HepG2 (cell line): ENCODE data around the gene NOL4L. TPM values are rescaled to one million over a fixed set of nuclear protein-coding genes. Genes with fewer than 3 reads are reported as not detected.

ENCODE experiments used
- ATAC-seq: fragments of 200-7000 bp; cut with Tn5 transposase; 3 replicates; pipeline ENCODE4 v1.9.1; 2020; ENCODE audit warnings: mild to moderate bottlenecking, moderate library complexity
- BruUV-seq: library from RNA; stranded (reverse); fragments of 400-500 nt; replicated peaks from 2 replicates; lab custom pipeline; 2021; lab: Mats Ljungman, UMichigan
- CTCF ChIA-PET: fragments of 300-600 bp; formaldehyde crosslinking; extraction: SDS; loops from one replicate; lab custom pipeline; 2021; ENCODE audit warnings: low total read pairs, inconsistent platforms, low intra/inter-chr PET ratio; lab: Yijun Ruan, JAX
- POLR2A ChIA-PET: fragments of 350-600 bp; sonication (Branson Sonifier 250); formaldehyde crosslinking; loops from one replicate; lab custom pipeline; 2020; ENCODE audit warnings: antibody characterized with exemption, inconsistent platforms; lab: Yijun Ruan, JAX
- DNase-seq: peaks from one replicate; pipeline ENCODE4 v3.0.0-alpha.2; 2015; ENCODE audit warnings: low spot score
- FAIRE-seq: peaks from 3 replicates; lab custom pipeline; 2011; peaks lifted over from hg19 to GRCh38; lab: Jason Lieb, UNC
- H2AFZ ChIP-seq: one replicate; pipeline ENCODE4 v1.6.1; 2011; ENCODE audit warnings: low read length, inconsistent platforms
- H3K27ac ChIP-seq: fragments of 300-600 bp; 3 replicates; pipeline ENCODE4 v1.8.0; 2011; ENCODE audit warnings: mixed run types, mild to moderate bottlenecking, mixed read lengths, low read length, inconsistent platforms; ENCODE audit not compliant: insufficient read depth; ENCODE audit errors: extremely low read length
- H3K27me3 ChIP-seq, 2 experiments: fragments of 200-600 bp in 1 of 2; 2 replicates in 1 of 2; 3 replicates in 1 of 2; pipeline versions ENCODE4 v1.6.0 to v1.8.0; 2011; ENCODE audit warnings: low read length in 2 of 2, mild to moderate bottlenecking in 2 of 2, moderate library complexity in 2 of 2, inconsistent platforms in 1 of 2; ENCODE audit not compliant: insufficient read depth in 2 of 2, control insufficient read depth in 1 of 2
- H3K36me3 ChIP-seq, 2 experiments: fragments of 200-600 bp in 1 of 2; replicated peaks in 1 of 2; 2 replicates in 1 of 2; 3 replicates in 1 of 2; pipeline versions ENCODE4 v1.5.1 to v1.8.0; 2011; ENCODE audit warnings: low read length in 2 of 2, inconsistent platforms in 1 of 2; ENCODE audit not compliant: insufficient read depth in 2 of 2, control insufficient read depth in 1 of 2
- H3K4me1 ChIP-seq: 2 replicates; pipeline ENCODE4 v1.5.1; 2012; ENCODE audit warnings: low read length, inconsistent platforms; ENCODE audit not compliant: insufficient read depth
- H3K4me2 ChIP-seq: 2 replicates; pipeline ENCODE4 v1.6.0; 2011; ENCODE audit warnings: low read depth, low read length, inconsistent platforms
- H3K4me3 ChIP-seq, 3 experiments: fragments of 200-600 bp in 1 of 3; sonication (generic), shearing (Covaris generic) in 1 of 3; replicated peaks in 1 of 3; 2 replicates each; pipeline ENCODE4 v1.5.1; 2011 to 2016; ENCODE audit warnings: low read length in 3 of 3, inconsistent platforms in 2 of 3, low read depth in 2 of 3, mild to moderate bottlenecking in 2 of 3, control low read depth in 1 of 3, mixed read lengths in 1 of 3; ENCODE audit not compliant: insufficient read depth in 1 of 3
- H3K79me2 ChIP-seq: one replicate; pipeline ENCODE4 v1.6.1; 2011; ENCODE audit warnings: low read length, inconsistent platforms; ENCODE audit not compliant: insufficient read depth
- H3K9ac ChIP-seq: 2 replicates; pipeline ENCODE4 v1.6.0; 2011; ENCODE audit warnings: mild to moderate bottlenecking, low read depth, low read length, inconsistent platforms; ENCODE audit not compliant: insufficient read depth
- H3K9me3 ChIP-seq: 2 replicates; pipeline ENCODE4 v1.5.1; 2012; ENCODE audit warnings: mild to moderate bottlenecking, low read length
- H4K20me1 ChIP-seq: 2 replicates; pipeline ENCODE4 v1.6.0; 2011; ENCODE audit warnings: inconsistent platforms, mild to moderate bottlenecking, low read length, moderate library complexity; ENCODE audit not compliant: insufficient read depth
- HNF1A ChIP-seq, 2 experiments: sonication (generic) in 1 of 2; formaldehyde crosslinking in 1 of 2; IDR thresholded peaks; 2 replicates each; pipeline versions ENCODE4 v1.4.0 to v1.6.1; 2016 to 2020; ENCODE audit warnings: borderline replicate concordance in 1 of 2, low read depth in 1 of 2, mild to moderate bottlenecking in 1 of 2, missing genetic modification reagents in 1 of 2
- MEF2D ChIP-seq: sonication (generic); formaldehyde crosslinking; IDR thresholded peaks from 2 replicates; pipeline ENCODE4 v1.5.1; 2020; ENCODE audit warnings: mild to moderate bottlenecking, missing genetic modification reagents
- RBM39 ChIP-seq: fragments of 200-400 bp; formaldehyde crosslinking; IDR thresholded peaks from one replicate; pipeline ENCODE4 v1.6.1; 2018; ENCODE audit warnings: antibody characterized with exemption, mild to moderate bottlenecking, low read depth, low read length; ENCODE audit not compliant: poor library complexity, severe bottlenecking
- TBX3 ChIP-seq: fragments of 450-650 bp; IDR thresholded peaks from 2 replicates; pipeline ENCODE4 v1.6.1; 2017; ENCODE audit warnings: antibody characterized with exemption, mild to moderate bottlenecking, inconsistent platforms, borderline replicate concordance
- ZHX1 ChIP-seq: sonication (generic); formaldehyde crosslinking; IDR thresholded peaks from 2 replicates; pipeline ENCODE4 v1.8.1; 2022; ENCODE audit warnings: low read depth, mild to moderate bottlenecking, missing genetic modification reagents
- ZNF503 ChIP-seq: sonication (generic); formaldehyde crosslinking; IDR thresholded peaks from 2 replicates; pipeline ENCODE4 v1.4.0; 2020; ENCODE audit warnings: missing genetic modification reagents
- ZNF547 ChIP-seq: sonication (generic); formaldehyde crosslinking; IDR thresholded peaks from 2 replicates; pipeline ENCODE4 v1.5.1; 2020; ENCODE audit warnings: mild to moderate bottlenecking, missing genetic modification reagents
- WGBS: methylation state at CpG from one replicate; pipeline ENCODE4 v1.1.6; 2017; ENCODE audit warnings: low lambda C conversion rate; 5-methylcytosine and 5-hydroxymethylcytosine counted together
- in situ Hi-C: cut with HindIII; loops from 2 replicates; pipeline ENCODE4 v1.10.0; 2017; ENCODE audit warnings: low pct_unique_long_range_greater_than_20kb; ENCODE audit not compliant: extremely low pct_ligation_motif_present
- intact Hi-C: fragments of 100-400 bp; cut with micrococcal nuclease; formaldehyde crosslinking; loops from one replicate; pipeline ENCODE4 v1.10.0; 2022; ENCODE audit not compliant: unreplicated experiment
- polyA plus RNA-seq, 8 experiments: library from polyadenylated mRNA; depleted of rRNA in 3 of 8; stranded (reverse) in 7 of 8; unstranded in 1 of 8; fragments of >200 nt; fragmentation: Illumina TruSeq in 4 of 8; extraction: Trizol in 4 of 8; gene quantifications; 2 replicates each; pipeline versions ENCODE4 v1.2.1 to v1.2.3, GENCODE V29; 2011 to 2016; ENCODE audit warnings: low read depth in 4 of 8, missing spikeins in 1 of 8, mixed read lengths in 1 of 8; ENCODE audit not compliant: insufficient read depth in 1 of 8
- total RNA-seq, 5 experiments: library from RNA; depleted of rRNA; stranded (reverse); fragments of >200 nt; fragmentation: Illumina TruSeq; extraction: Trizol; gene quantifications; 2 replicates each; pipeline ENCODE4 v1.2.3, GENCODE V29; 2016; ENCODE audit warnings: low read depth in 1 of 5
- TF ChIP-seq, protein P1 (sequence below): sonication (generic); formaldehyde crosslinking; conservative IDR thresholded peaks from 2 replicates; pipeline ENCODE4 v1.8.1; 2023; ENCODE audit warnings: missing genetic modification reagents

NOL4L gene
- total and polyA plus RNA-seq, 2 of the 13 experiments (the other 11 are each of a cell fraction or from before 2014, with no cell fraction given) = 16.6 to 35.4 TPM

DNA sequence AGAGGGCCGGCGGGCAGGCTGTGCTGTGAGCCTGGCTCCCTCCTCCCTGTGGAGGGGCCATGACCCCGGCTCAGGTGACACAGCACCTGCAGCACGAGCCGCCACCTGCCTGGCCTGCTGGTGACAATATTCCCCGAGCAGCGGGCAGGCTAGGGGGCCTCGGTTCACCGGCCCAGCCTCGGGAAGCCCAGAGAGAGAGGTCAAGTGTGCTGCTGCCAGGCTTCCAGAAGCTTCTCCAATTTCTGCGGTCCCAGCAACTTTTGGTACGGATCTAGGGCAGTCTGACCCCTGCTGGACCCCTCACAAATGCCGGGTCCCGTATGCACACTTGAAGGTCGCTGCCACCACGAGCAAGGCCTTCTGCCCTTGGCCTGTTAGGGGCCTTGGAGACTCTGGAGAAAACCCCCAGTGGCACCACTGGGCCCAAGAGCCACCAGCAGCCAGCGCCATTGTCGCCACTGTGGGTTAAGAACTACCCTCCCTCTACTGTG, 38.6 kb upstream of the NOL4L start (continued):
- TF ChIP-seq MEF2D (CRISPR knock-in tag) = no peak
- no peak for TF ChIP-seq ZNF503

- in situ Hi-C loops (no loop called here), intact Hi-C loops (no loop called here)
- no peak overlapping the region for H3K27ac ChIP-seq
- no peak overlapping the region; a peak in 1 of 6 replicates for H3K4me3 ChIP-seq
- H3K4me2 ChIP-seq = no peak overlapping the region
- no peaks in the 10 kb centered on the region for H3K9me3 ChIP-seq
- H4K20me1 ChIP-seq = no peaks in the 10 kb centered on the region
- H2AFZ ChIP-seq = no peak overlapping the region
- no TSS peak for BruUV-seq
- H3K79me2 ChIP-seq = no peaks in the 10 kb centered on the region
- whole genome bisulfite sequencing = 44% methylated on average over 12 of the region's 21 CpGs
- ChIA-PET POLR2A (interaction anchor here (1.0 kb wide), 1 partner anchor 100 kb away, joined by 4 read pairs; no protein-coding TSS in a partner anchor), CTCF (interaction anchor here (1.5 kb wide), 1 partner anchor 101 kb away, joined by 8 read pairs; no protein-coding TSS in a partner anchor)
- DNase-seq (no peak), ATAC-seq (peak; percentile 20), FAIRE-seq (no peak)
- no peaks in the 10 kb centered on the region for H3K36me3 ChIP-seq
- no peak overlapping the region for H3K9ac ChIP-seq
- H3K4me1 ChIP-seq = peaks cover 35% of the 10 kb centered on the region
- H3K27me3 ChIP-seq = peaks cover 0 to 54% of the 10 kb centered on the region in 2 experiments; a peak in 3 of 5 replicates
- TF ChIP-seq TBX3 = 0 out of 2 replicates have a peak, but pooled peaks have one; percentile 19
- TF ChIP-seq ZHX1 (CRISPR knock-in tag) = no peak
- TF ChIP-seq HNF1A (IDR thresholded peaks at IDR 0.05; ENCODE audit: low read depth) = no peak
- TF ChIP-seq HNF1A (CRISPR knock-in tag; IDR thresholded peaks at IDR 0.05; ENCODE audit: borderline replicate concordance) = no peak
- no peak for TF ChIP-seq ZNF547 (CRISPR knock-in tag)
- TF ChIP-seq RBM39 = peak; percentile 30
- TF ChIP-seq, protein P1, sequence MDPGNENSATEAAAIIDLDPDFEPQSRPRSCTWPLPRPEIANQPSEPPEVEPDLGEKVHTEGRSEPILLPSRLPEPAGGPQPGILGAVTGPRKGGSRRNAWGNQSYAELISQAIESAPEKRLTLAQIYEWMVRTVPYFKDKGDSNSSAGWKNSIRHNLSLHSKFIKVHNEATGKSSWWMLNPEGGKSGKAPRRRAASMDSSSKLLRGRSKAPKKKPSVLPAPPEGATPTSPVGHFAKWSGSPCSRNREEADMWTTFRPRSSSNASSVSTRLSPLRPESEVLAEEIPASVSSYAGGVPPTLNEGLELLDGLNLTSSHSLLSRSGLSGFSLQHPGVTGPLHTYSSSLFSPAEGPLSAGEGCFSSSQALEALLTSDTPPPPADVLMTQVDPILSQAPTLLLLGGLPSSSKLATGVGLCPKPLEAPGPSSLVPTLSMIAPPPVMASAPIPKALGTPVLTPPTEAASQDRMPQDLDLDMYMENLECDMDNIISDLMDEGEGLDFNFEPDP (CRISPR knock-in tag) = 0 out of 2 replicates have a peak, but pooled peaks have one; percentile 35
Measured at GRCh38 chr20:32622585-32623468, 37.7 kb upstream of the NOL4L start.
